Sigmoid colon (tissue), 7 donors: ENCODE results near the gene SLAMF7. TPM values are rescaled to one million over a fixed set of nuclear protein-coding genes. Genes with fewer than 3 reads are reported as not detected.

Experiments
- DNase-seq: peaks from one replicate; pipeline ENCODE4 v3.0.0-alpha.2; 2019
- H3K27ac ChIP-seq, 4 donors: fragments of 200-600 bp; sonication (generic); one replicate each; pipeline ENCODE4 v1.5.1; 2016 to 2019; ENCODE audit warnings: mild to moderate bottlenecking in 1 of 4
- H3K27me3 ChIP-seq, 3 donors: fragments of 200-600 bp; sonication (generic); one replicate each; pipeline ENCODE4 v1.5.1; 2019; ENCODE audit warnings: mild to moderate bottlenecking in 1 of 3
- H3K36me3 ChIP-seq, 4 donors: fragments of 200-600 bp; sonication (generic); one replicate each; pipeline ENCODE4 v1.5.1; 2016 to 2019
- H3K4me1 ChIP-seq, 4 donors: fragments of 200-600 bp; sonication (generic); one replicate each; pipeline ENCODE4 v1.5.1; 2017 to 2019
- H3K4me3 ChIP-seq, 4 donors: fragments of 200-600 bp; sonication (generic); one replicate each; pipeline ENCODE4 v1.5.1; 2017 to 2019; ENCODE audit warnings: mild to moderate bottlenecking in 2 of 4, moderate library complexity in 1 of 4
- H3K9me3 ChIP-seq, 4 donors: fragments of 200-600 bp in 3 of 4; sonication (generic) in 3 of 4; one replicate each; pipeline versions ENCODE4 v1.5.1 to v1.6.1; 2013 to 2019
- CTCF ChIP-seq, 4 experiments: fragments of 450-650 bp in 3 of 4; fragments of 200-600 bp in 1 of 4; IDR thresholded peaks; one replicate each; pipeline ENCODE4 v1.5.1; 2016 to 2019; ENCODE audit warnings: antibody characterized with exemption in 4 of 4, mild to moderate bottlenecking in 3 of 4, moderate library complexity in 2 of 4
- EP300 ChIP-seq, 4 donors: sonication (generic); formaldehyde crosslinking; IDR thresholded peaks; one replicate each; pipeline ENCODE4 v1.6.1; 2017; ENCODE audit warnings: antibody characterized with exemption in 4 of 4
- POLR2A ChIP-seq, 2 donors: fragments of 450-650 bp; IDR thresholded peaks; one replicate each; pipeline ENCODE4 v1.6.1; 2016; ENCODE audit warnings: antibody characterized with exemption in 2 of 2, mild to moderate bottlenecking in 2 of 2, moderate library complexity in 2 of 2
- POLR2AphosphoS5 ChIP-seq, 4 donors: sonication (generic); formaldehyde crosslinking; IDR thresholded peaks; one replicate each; pipeline ENCODE4 v1.6.1; 2017; ENCODE audit warnings: antibody characterized with exemption in 4 of 4
- WGBS, 2 donors: extraction: QIAGEN DNeasy Blood & Tissue Kit; methylation state at CpG; one replicate each; pipeline ENCODE4 v1.1.7; 2013; 5-methylcytosine and 5-hydroxymethylcytosine counted together
- intact Hi-C: fragments of 100-400 bp; cut with DNase I; formaldehyde crosslinking; loops from one replicate; pipeline ENCODE4 v1.15.1; 2023
- polyA plus RNA-seq, 3 donors: library from polyadenylated mRNA; stranded (reverse); fragments of 200-250 nt; gene quantifications; one replicate each; pipeline ENCODE4 v1.2.3, GENCODE V29; 2013
- total RNA-seq, 4 donors: library from RNA; depleted of rRNA; stranded (reverse); fragments of >200 nt; gene quantifications; one replicate each; pipeline ENCODE4 v1.1.0, GENCODE V29; 2016
- donor health status: healthy with polysubstance abuse.
- donor health status: Bipolar disorder and iron deficiency.
- donor health status: healthy.

The SLAMF7 gene
- total and polyA plus RNA-seq, 7 donors: 0.16 to 31.0 (median 2.2) TPM; not detected in 1

- DNase-seq: no peak
- Histone ChIP-seq H3K4me1 (no peaks in the 10 kb centered on the region), H3K4me3 (no peak overlapping the region), H3K27ac (peak overlapping the region in 1 of 4 donors; percentile 42), H3K9me3 (no peaks in the 10 kb centered on the region), H3K27me3 (no peaks in the 10 kb centered on the region), H3K36me3 (no peaks in the 10 kb centered on the region)
- no peak for TF ChIP-seq POLR2AphosphoS5 (IDR thresholded peaks at IDR 0.05)
- TF ChIP-seq POLR2A (IDR thresholded peaks at IDR 0.05): no peak
- TF ChIP-seq EP300 (IDR thresholded peaks at IDR 0.05): no peak
- TF ChIP-seq CTCF (IDR thresholded peaks at IDR 0.05): no peak
- WGBS, 2 donors: 29 to 55% methylated on average over 4 of the region's 4 CpGs
- intact Hi-C loops: no loop called here
Observed at GRCh38 chr1:160706526-160707235, 32.4 kb upstream of the SLAMF7 start.

DNA sequence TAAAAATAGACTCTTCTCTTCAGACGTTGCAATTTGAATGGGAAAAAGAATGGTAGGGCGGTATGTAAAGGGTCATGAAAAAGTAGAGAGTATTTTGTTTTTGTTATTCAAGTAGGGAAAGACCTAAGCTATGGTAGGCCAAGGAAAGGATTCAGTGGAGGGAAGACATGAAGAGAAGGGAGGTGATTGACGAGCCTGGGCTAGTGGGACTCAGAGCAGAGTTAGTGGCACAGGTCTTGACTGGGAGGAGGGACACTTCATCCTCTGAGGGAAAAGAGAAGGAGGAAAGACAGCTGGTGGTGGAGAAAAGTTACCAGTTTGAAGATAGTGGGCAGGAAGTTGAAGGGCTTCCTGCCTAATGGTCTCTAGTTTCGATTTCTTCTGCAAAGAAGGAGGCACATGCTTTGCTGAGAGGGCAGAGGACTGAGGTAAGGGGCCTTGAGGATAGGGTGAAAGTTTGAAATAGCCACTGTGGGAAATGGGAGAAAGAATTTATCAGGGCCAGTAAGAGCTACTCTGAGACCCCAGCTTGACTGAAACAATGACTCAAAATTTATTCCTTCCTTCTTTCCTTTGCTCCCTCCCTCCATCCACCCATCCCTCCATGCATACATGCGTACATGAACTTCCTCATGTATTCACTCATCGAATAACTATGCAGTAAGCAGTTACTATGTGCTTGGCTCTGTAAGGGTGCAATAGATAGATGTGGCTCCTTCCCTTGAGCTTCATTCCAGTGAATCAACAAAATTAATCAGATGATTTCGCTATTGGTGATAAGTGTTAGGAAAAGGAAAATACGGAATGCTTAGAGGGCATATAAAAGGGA, 31.6 kb upstream of the SLAMF7 start:
- H3K4me1 ChIP-seq: no peaks in the 10 kb centered on the region
- no peak overlapping the region for H3K4me3 ChIP-seq
- no peaks in the 10 kb centered on the region for H3K9me3 ChIP-seq
- intact Hi-C loops: no loop called here
- TF ChIP-seq CTCF (IDR thresholded peaks at IDR 0.05): no peak
- no peak for TF ChIP-seq POLR2AphosphoS5 (IDR thresholded peaks at IDR 0.05)
- 63 to 81% methylated on average over 8 of the region's 8 CpGs for WGBS, 2 donors
- peak overlapping the region in 3 of 4 donors; percentile 25 to 42 (median 31) for H3K27ac ChIP-seq
- no peak for DNase-seq
- no peaks in the 10 kb centered on the region for H3K36me3 ChIP-seq
- H3K27me3 ChIP-seq: no peaks in the 10 kb centered on the region

DNA sequence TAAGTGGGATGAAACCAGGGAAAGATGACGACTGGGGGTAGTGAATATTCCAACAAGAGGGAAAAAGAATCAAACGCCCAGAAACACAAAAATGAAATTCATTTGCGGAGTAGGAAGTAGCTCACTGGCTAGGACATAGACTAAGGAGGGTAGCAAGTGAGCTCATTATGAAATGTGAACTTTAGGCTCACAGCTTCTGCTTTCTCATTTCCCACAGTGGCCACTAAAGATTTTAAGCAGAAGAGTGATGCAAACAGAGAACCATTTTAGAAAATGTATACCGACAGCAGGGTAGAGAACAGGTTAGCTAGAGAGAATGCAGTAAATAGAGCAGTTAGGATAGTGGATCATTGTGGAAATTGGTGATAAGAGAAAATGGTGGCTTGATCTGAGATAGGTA, 30.9 kb upstream of the SLAMF7 start:
- no peaks in the 10 kb centered on the region for H3K36me3 ChIP-seq
- TF ChIP-seq CTCF (IDR thresholded peaks at IDR 0.05) (no peak), POLR2AphosphoS5 (IDR thresholded peaks at IDR 0.05) (no peak), POLR2A (IDR thresholded peaks at IDR 0.05) (no peak), EP300 (IDR thresholded peaks at IDR 0.05) (no peak)
- no peak overlapping the region for H3K4me3 ChIP-seq
- no peak for DNase-seq
- intact Hi-C loops: no loop called here
- H3K4me1 ChIP-seq: no peaks in the 10 kb centered on the region
- H3K27me3 ChIP-seq: no peaks in the 10 kb centered on the region
- H3K27ac ChIP-seq: peak overlapping the region in 3 of 4 donors; percentile 25 to 42 (median 31)
- 63 to 86% methylated on average over 4 of the region's 4 CpGs for WGBS, 2 donors
- no peaks in the 10 kb centered on the region for H3K9me3 ChIP-seq

GRCh38 chr1:160708801-160709200, 30.2 kb upstream of the SLAMF7 start:
- DNase-seq: no peak
- WGBS, 2 donors: 58 to 84% methylated on average over 4 of the region's 4 CpGs
- TF ChIP-seq EP300 (IDR thresholded peaks at IDR 0.05): no peak
- TF ChIP-seq POLR2A (IDR thresholded peaks at IDR 0.05): no peak
- TF ChIP-seq CTCF (IDR thresholded peaks at IDR 0.05): no peak
- no peak for TF ChIP-seq POLR2AphosphoS5 (IDR thresholded peaks at IDR 0.05)
- Histone ChIP-seq H3K4me1 (no peaks in the 10 kb centered on the region), H3K9me3 (no peaks in the 10 kb centered on the region), H3K36me3 (no peaks in the 10 kb centered on the region), H3K4me3 (no peak overlapping the region), H3K27me3 (no peaks in the 10 kb centered on the region), H3K27ac (peak overlapping the region in 1 of 4 donors; percentile 31)
- intact Hi-C loops: no loop called here
